Muscle layer of colon (tissue), 2 donors: ENCODE measurements around the gene CHRM1.
"Not testable (repeated sequence)": the region's sequence is repeated elsewhere in the genome, so short reads cannot be mapped to it uniquely, and the experiment has no call there.

Experiments
- H3K27ac ChIP-seq: one replicate; pipeline ENCODE4 v1.7.0; 2013; ENCODE audit warnings: low read depth, mild to moderate bottlenecking, low read length, moderate library complexity
- H3K27me3 ChIP-seq, 2 donors: one replicate each; pipeline ENCODE4 v1.7.0; 2013; ENCODE audit warnings: low read length in 2 of 2, mild to moderate bottlenecking in 2 of 2; ENCODE audit not compliant: insufficient read depth in 2 of 2, control insufficient read depth in 1 of 2
- H3K36me3 ChIP-seq: one replicate; pipeline ENCODE4 v1.7.0; 2013; ENCODE audit warnings: mild to moderate bottlenecking, low read length; ENCODE audit not compliant: insufficient read depth
- H3K4me1 ChIP-seq: one replicate; pipeline ENCODE4 v1.7.0; 2013; ENCODE audit warnings: mild to moderate bottlenecking, low read length; ENCODE audit not compliant: insufficient read depth
- H3K4me3 ChIP-seq, 2 donors: one replicate each; pipeline ENCODE4 v1.7.0; 2013; ENCODE audit warnings: low read length in 2 of 2, low read depth in 1 of 2, mild to moderate bottlenecking in 1 of 2, moderate library complexity in 1 of 2
- H3K9ac ChIP-seq: one replicate; pipeline ENCODE4 v1.7.0; 2013; ENCODE audit warnings: low read length
- H3K9me3 ChIP-seq: one replicate; pipeline ENCODE4 v1.7.0; 2013; ENCODE audit warnings: mild to moderate bottlenecking, low read length
- donor health status: abdominal sarcoma.
- donor health status: Adenocarcinoma of cecum.

Gene CHRM1

DNA sequence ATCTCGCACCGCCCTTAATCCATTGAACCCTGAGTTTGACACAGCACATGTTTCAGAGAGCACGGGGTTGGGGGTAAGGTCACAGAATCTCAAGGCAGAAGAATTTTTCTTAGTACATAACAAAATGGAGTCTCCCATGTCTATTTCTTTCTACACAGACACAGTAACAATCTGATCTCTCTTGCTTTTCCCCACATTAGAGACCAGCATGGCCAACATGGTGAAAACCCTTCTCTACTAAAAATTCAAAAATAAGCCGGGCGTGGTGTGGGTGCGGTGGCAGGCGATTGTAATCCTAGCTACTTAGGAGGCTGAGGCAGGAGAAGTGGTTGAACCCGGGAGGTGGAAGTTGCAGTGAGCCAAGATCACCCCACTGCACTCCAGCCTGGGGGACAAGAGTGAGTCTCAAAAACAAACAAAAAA, 61.9 kb downstream of the CHRM1 start:
- H3K27ac ChIP-seq, H3K36me3 ChIP-seq, H3K9me3 ChIP-seq, H3K4me3 ChIP-seq, H3K27me3 ChIP-seq, H3K9ac ChIP-seq: not testable (repeated sequence)
- peaks cover 14% of the 10 kb centered on the region for H3K4me1 ChIP-seq
